Left renal pelvis (tissue), 4 donors: ENCODE data around the gene HES1. TPM values are rescaled to one million over a fixed set of nuclear protein-coding genes. Genes with fewer than 3 reads are reported as not detected.
"Not testable (repeated sequence)": the region's sequence is repeated elsewhere in the genome, so short reads cannot be mapped to it uniquely, and the experiment has no call there.

Experiments
- DNase-seq, 4 donors: peaks; one replicate each; pipeline ENCODE4 v3.0.0-alpha.2; 2013; ENCODE audit warnings: low read depth in 4 of 4, low spot score in 3 of 4
- polyA plus RNA-seq, 4 donors: library from polyadenylated mRNA; unstranded; fragments of 120-200 nt; gene quantifications; one replicate each; pipeline ENCODE4 v1.2.1, GENCODE V29; 2013; ENCODE audit not compliant: insufficient read length in 4 of 4

Gene HES1
- 100 to 1,000 TPM in 1 of 4 donors, 10 to 100 TPM in 3; 38.9 to 112 (median 88.4) TPM for polyA plus RNA-seq

DNA sequence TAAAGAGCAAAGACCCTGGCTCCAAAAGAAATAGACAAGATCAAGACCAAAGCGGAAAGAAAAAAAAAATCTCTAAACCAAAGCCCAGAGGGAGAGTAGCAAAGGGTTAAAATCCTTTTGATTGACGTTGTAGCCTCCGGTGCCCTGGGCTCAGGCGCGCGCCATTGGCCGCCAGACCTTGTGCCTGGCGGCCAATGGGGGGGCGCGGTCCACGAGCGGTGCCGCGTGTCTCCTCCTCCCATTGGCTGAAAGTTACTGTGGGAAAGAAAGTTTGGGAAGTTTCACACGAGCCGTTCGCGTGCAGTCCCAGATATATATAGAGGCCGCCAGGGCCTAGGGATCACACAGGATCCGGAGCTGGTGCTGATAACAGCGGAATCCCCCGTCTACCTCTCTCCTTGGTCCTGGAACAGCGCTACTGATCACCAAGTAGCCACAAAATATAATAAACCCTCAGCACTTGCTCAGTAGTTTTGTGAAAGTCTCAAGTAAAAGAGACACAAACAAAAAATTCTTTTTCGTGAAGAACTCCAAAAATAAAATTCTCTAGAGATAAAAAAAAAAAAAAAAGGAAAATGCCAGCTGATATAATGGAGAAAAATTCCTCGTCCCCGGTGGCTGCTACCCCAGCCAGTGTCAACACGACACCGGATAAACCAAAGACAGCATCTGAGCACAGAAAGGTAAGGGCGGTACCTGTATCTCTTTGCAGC lies at the start of gene HES1:
HES1 (plus strand) TSS at position 343 of the 713 bp plus-strand sequence; CDS start at position 576, 233 bp downstream.
- peak in 3 of 4 donors; percentile 85 to 94 (median 92) for DNase-seq

DNA sequence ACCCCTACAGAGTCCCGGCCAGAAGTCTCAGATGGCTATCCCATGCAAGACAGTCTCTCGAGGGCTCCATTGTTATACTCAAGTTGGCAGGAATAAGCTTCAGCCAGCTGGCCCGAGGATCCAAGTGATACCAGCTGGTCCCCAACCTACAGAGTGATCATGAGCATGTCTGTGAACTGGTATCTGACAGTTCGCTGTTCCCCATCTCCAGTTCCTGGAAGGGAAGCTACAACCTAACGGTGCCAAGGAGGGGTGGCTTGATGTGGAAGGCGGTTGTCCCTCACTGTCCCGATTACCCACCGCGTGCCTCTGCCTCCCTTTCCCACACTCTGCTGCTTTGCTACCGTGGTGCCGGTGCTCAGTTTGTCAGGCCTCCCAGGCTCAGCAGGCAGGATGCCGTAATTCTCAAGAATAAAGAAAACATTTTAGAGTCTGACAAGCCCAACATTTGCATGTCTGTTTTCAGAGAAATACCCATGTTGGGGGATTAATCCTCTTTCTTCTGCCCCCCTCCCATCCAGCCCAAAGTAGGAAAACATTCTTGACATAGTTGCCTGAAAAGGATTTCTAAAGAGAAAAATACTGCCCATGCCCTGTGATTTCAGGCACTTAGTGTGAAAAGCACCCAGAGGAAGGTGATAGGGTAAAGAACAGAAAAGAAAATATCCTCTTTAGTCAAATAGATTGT lies 49.4 kb upstream of the HES1 start:
- no peak for DNase-seq

- DNase-seq = no peak
Measured at GRCh38 chr3:194087280-194087679, 48.7 kb upstream of the HES1 start.

DNA sequence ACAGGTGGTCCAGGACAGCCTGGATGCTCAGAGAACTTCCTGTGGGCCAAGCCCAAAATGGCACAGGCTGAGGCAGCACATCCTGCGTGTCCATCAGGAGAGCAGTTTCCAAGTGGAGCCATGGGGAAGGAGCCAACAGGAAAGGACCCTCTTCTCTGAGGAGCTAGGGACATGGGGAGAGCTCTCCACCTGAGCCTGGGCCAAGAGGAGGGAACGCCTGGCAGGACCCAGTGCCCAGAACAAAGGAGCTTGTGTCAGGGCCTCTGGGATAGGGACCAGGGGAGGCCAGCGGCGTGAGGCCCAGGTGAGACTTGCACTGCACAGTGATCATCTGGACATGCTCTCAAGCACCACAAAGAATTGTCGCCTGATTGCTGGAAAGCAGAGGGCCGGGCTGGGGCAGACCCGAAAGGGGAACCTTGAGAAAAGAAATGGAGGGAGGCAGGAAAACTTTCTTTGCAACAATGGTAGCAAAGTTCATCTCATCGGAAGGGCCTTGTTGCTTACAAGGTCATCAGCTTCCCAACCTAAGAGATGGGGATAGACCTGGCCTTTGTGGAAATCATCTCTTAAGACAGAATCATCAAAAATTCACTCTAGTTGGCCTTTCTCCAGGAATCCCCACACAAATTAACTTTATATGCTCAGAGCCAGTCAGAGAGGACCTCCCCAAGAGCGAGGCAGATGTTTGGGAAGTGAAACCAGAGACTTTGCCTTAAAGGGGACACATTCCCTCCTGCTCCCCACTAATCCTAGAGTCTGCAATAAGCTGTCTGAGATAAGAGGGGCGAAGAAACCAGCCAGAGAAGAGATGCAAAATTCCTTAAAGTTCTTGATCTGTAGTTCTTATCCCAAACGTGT lies 47.7 kb upstream of the HES1 start:
- no peak for DNase-seq

- DNase-seq = peak in 1 of 4 donors; percentile 56
Measured at GRCh38 chr3:194089357-194090177, 46.4 kb upstream of the HES1 start.

DNA sequence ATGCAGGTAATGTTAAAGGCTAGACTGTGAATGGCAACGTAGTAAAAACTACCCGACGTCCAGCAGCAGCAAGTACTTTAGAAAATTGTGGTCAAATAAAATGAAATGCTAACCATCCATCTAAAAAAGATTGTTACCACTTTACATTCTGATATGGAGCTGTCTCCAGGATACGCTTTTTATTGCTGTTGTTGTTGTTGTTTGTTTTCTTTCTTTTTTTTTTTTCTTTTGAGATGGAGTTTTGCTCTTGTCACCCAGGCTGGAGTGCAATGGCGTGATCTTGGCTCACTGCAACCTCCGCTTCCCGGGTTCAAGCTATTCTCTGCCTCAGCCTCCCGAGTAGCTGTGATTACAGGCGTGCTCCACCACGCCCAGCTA lies 45.8 kb upstream of the HES1 start:
- DNase-seq = not testable (repeated sequence)

GRCh38 chr3:194090716-194091115 lies 45.2 kb upstream of the HES1 start:
- no peak for DNase-seq

DNA sequence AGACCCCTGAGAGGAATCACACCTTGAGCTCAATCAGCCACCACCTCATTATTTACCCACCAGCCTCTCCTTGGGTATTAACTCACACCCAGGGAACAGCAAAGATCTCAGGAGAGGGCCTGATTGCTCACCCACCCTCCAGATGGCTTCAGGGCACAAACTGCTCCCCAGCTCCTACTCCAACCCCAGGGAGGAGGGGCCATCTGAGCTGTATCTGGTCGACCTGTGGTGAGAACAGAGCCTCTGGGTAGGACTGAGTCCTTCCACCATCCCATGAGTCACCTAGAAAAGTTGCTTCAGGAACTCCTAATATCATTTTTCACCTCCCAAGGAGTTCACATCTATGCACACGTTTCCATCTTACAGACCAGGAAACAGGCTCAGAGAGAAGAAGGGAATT lies 44.8 kb upstream of the HES1 start:
- DNase-seq = no peak

- DNase-seq = not testable (repeated sequence)
Measured at GRCh38 chr3:194091897-194092296, 44.1 kb upstream of the HES1 start.

GRCh38 chr3:194092881-194093301 lies 43.1 kb upstream of the HES1 start:
- no peak for DNase-seq

DNA sequence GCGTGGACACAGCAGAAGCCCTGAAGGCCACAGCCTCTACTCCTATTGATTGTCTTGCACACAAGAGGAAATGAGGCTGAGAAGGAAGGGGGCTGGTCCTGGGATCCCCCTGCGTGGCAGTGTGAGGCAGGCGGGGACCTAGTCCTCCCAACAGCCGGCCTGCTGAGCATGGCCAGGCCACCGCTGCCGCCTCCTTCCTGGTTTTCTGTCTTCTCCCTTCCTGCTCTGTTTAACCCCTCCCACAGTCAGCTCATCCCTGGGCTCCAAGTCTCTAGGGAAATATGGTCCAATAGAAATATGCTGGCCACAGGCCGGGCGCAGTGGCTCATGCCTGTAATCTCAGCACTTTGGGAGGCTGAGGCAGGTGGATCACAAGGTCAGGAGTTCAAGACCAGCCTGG lies 42.1 kb upstream of the HES1 start:
- no peak for DNase-seq

- DNase-seq = no peak
Measured at GRCh38 chr3:194095464-194095863, 40.5 kb upstream of the HES1 start.

GRCh38 chr3:194095902-194096301 lies 40.0 kb upstream of the HES1 start:
- DNase-seq = no peak

- DNase-seq = no peak
Measured at GRCh38 chr3:194097141-194097882, 38.6 kb upstream of the HES1 start.

DNA sequence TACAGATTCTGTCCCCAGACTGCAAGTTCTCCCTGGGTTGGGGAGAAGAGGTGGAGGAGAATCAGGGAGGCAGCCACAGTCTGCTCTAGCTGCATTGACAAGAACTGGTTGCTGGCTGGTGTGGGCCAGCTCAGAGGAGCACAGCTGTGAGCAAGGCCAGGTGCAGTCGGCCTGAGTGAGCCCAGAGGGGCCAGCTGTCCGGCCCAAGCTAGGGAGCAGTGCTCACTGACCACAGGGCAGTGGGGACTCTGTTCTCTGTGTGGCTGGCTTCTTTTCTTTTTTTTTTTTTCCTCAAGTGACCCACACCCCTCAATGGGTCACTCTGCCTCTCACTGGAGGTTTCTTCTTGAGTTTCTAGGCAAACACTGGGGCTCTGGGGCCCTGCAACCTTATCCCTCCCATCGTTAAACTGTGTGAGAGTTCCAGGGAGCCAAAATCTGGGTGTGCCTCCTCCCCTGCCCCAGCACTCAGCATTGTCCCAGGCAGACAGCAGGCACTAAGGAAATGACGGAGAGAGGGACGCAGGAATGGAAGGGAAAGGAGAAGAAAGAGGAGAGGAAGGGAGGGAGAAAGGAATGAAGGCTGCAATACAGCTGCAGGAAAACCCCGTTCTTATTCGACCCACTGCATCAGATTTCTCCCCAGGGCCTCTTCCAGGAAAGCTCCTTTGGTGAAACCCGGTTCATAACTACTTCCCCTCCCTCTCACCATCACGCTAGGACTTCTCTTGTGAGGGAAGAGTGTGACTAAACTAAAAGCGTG lies 37.7 kb upstream of the HES1 start:
- no peak for DNase-seq

DNA sequence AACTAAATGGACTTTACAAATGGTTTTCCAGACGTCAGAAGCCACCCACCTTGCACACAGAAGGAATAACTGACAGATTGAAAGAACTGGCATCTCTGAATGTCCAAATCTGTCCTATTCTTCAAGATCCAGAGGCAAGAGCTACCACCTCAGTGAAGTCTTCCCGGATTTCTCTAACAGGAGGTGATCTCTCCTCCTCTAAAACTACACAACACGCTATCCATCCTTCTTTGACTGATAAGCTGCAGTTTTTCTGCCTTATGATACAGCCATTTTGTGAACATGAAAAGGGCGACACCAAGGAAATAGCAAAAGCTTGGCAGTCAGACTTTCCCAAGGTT lies 37.1 kb upstream of the HES1 start:
- DNase-seq = no peak

DNA sequence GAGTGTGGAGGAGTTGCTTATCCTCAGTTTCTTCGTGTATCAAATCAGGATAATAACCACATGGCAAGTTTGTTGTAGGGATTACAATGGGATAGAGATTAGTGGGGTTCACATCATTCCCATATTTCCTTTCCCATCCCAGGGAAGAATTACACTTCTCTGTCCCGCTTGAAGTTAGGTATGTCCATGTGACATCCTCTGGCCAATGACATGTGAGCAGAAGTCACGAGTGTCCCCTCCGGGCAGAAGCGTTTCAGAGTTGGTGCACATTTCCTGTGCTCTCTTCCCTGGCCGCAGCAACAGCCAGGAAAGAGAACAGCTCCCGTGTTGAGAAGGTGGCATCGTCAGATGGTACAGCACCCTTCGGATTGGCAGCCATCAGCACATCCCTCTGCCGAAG lies 36.7 kb upstream of the HES1 start:
- no peak for DNase-seq

DNA sequence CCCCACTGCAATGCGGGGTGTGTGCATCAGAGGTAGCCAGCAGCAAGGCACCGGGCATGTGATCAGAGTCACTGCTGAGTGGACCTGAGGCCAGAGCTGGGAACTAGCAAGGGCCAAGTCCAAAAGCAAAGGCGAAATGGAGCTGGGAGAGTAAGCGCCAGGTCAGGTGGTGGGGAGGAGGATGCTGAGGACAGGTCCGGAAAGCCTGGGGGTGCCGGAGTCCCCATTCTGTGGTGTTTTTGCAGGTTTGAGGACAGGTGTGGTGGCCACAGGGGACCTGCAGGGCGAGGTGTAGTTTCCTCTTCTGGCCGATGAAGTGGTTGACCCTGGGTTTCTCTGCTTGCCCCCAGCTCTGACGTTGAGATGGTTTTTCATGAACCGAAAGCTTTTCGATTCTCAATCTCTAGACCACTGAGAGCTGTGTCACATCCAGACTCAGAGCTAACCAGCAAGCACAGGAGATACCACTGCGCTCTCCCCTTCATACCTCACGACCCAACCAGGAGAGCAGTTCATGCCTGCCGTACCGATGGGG lies 35.0 kb upstream of the HES1 start:
- no peak for DNase-seq
